GM21423 (cell line): ENCODE results near the gene NEK9.
"Not testable (repeated sequence)": the region's sequence is repeated elsewhere in the genome, so short reads cannot be mapped to it uniquely, and the experiment has no call there.

Experiments used
- ATAC-seq: cut with Tn5 transposase; IDR thresholded peaks from one replicate; pipeline ENCODE4 v1.9.1; 2021; ENCODE audit warnings: mild to moderate bottlenecking, moderate library complexity; ENCODE audit not compliant: unreplicated experiment

The NEK9 gene

GRCh38 chr14:75126679-75127473, at the start of gene NEK9:
Gene NEK9, minus strand, starts transcription at chr14:75127048. Its CDS starts 127 bp downstream, at chr14:75126921.
- ATAC-seq: peak; percentile 85

GRCh38 chr14:75176142-75176820, 49.4 kb upstream of the NEK9 start, which contains the start of gene TMED10:
Gene TMED10, minus strand, starts transcription at chr14:75176612. Its CDS starts 33 bp downstream, at chr14:75176579.
- ATAC-seq: peak; percentile 70

DNA sequence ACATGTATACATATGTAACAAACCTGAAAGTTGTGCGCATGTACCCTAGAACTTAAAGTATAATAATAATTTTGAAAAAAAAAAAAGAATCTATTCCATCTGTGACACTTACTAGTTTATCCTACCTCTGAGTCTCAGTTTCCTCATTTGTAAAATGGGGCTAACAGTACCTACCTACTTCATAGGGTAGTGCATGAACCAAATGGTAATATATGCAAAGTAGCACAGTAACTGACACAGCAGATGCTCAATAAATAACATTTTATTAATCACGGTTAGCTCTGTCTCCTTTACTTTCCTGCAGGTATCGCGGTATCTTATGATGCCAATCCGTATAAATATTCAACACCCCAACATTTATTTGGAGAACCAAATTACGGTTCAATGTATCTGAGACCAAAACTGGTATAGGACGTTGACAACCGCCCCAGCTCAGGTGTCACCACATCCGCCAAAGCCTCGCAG, 48.9 kb upstream of the NEK9 start:
- no peak for ATAC-seq

DNA sequence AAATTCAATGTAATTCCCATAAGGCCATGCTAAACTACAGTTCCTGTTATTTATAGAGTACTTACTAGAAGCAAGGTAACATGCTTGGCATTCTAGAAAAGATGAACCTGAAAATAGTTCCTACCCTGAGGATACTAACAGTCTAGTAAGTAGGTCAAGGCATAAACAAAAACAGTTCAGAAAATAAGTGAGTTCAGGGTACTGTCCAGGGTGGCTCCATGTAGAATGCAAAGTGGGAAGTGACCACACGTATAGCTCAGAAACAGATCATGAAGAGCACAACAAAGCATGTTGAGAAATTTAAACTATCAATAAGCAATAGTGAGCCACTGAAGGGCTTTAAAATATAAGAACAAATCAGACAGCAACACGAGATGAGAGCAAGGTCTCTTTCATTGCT, 47.2 kb upstream of the NEK9 start:
- no peak for ATAC-seq

DNA sequence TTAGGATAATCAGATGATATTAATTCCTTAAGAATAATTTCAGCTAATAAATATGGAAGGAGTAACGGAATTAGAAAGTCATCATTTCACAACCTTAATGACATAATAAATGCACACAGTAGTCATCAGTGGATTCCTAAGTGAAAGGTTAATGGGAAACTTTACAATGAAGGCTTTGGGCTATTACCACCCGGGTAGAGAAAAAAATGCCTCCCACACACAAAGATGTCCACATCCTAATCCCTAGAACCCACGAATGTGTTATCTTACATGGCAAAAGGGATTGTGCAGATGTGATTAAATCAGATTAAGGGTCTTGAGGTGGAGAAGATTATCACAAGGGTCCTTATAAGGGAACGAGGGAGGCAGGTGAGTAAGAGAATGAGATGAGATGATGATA, 43.9 kb upstream of the NEK9 start:
- ATAC-seq: no peak

DNA sequence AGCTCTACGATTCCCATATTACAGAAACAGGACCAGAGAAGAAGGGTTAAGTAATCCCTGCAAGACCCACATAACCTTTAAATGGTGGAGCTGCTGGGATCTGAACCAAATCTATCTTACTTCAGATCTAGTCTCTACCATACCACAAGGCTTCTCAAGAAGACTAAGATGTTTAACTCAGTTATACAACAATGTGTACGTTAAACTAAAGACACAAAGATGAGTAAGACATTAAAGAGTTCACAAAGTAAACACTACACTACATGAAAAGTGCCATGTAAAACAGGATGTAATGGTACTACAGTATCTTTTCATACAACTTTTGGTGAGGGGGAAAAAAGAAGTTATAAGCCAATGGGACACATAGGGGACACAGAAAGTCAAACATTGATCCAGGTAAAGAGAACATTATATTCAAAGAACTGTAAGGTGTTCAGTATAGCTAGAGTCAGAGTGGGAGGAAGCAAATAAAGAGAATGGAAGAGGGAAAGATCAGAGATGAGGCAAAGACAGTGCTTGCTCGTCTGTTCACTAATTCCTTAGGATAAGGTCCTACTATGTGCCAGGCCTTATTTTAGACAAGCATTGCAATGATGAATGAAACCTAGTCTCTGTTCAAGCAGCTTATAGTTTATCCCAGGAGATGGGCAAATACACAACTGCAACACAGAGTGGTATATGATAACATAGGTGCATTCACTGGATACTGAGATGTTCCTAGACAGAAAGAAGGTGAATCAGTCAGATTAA, 41.9 kb upstream of the NEK9 start:
- no peak for ATAC-seq

- no peak for ATAC-seq
Measured at GRCh38 chr14:75167325-75167724, 40.5 kb upstream of the NEK9 start.

GRCh38 chr14:75165586-75166391, 38.9 kb upstream of the NEK9 start:
- ATAC-seq: no peak

DNA sequence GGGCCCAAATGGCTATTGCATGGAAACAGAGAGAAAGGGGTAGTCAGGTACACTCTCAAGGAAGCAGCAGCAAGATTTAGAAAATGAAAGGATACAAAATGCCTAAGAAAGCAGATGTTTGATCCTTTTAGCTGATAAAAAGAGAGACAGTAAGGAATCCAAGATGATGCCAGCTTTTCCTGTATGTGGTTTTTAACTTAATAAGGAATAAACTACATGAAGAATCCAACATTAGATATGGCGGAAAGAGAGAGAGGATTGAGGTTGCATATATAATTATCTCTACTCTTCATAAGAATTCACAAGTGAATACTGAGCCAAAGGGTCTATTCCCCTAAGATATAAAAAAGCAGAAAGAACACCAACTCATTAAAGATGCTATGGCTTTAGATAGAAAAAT, 38.0 kb upstream of the NEK9 start:
- no peak for ATAC-seq

DNA sequence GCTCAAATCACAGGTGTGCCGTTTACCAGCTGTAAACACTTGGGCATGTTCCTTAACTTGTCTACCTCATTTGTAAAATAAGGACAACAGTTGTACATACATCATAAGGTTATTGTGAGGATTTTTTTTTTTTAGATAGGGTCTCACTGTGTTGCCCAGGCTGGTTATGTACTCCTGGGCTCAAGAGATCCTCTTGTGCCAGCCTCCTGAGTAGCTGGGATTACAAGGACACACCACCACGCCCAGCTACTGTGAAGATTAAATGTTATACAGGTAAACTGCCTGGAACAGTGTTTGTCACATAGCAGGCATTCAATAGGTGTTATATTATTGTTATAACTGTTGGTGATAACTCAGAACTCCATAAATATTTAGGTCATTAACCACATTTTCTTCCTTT, 36.8 kb upstream of the NEK9 start:
- no peak for ATAC-seq

- ATAC-seq: no peak
Measured at GRCh38 chr14:75162631-75163030, 35.8 kb upstream of the NEK9 start.

DNA sequence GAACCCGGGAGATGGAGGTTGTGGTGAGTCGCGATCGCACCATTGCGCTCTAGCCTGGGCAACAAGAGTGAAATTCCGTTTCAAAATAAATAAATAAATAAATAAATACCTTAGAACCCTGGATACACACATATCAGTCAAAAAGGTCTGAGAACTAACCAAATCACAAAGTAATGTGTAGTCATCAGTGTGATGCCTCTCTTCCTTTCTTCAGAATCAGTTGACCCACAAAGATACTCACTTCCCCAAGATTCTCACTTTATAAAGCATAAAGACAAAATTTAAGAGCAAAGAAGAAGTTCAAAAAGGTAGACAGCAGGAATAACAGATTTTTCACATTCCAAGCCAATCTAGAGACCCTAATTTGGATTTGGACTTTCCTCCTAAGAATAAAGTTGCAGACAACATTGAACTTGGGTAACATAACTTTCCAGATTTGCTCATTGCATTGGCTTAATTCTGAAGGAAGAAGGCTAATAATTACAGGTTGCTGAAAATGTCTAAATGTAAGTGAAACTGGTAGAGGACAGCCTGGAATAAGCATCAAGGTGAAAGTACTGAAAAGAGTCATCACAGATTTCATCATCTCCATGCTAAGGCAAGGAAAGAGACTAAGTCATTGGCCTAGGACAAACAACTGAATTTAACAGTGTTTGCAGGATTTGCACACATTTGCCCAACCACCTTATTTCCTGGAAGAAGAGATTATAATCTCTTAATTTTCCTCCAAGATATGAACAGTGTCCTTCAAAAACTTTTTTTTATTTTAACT, 32.2 kb upstream of the NEK9 start:
- ATAC-seq: no peak

DNA sequence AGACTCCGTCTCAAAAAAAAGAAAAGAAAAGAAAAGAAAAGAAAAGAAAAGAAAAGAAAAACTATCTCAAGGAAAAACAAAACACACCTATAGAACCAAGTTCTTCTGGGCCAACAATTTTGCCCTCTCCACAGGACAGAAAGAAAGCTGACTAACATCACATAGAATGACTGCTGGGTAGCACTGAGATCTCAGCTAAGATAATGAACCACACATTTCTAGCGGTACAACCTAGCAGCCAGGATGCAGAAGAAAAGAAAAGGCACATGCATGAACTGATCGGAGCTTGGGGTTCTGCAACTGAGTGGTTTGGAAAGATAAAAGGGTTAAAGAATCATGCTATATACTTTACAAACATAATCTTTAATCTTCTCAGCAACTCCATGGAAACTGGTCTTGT, 30.1 kb upstream of the NEK9 start:
- ATAC-seq: no peak

GRCh38 chr14:75156111-75156510, 29.3 kb upstream of the NEK9 start:
- no peak for ATAC-seq

DNA sequence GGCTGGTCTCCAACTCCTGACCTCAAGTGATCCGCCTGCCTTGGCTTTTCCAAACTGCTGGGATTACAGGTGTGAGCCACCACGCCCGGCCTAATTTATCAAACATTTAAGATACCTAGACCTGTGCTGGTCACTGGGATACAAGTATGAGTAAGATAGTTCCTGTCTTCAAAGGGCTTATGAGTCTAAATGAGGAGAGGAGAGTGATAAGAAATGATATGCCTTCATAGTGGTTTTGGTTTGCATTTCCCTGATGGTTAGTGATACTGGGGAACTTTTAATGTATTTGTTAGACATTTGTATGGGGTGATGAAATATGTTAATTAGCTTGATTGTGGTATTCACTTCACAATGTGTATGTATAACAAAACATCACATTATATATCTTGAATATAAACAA, 28.3 kb upstream of the NEK9 start:
- no peak for ATAC-seq

DNA sequence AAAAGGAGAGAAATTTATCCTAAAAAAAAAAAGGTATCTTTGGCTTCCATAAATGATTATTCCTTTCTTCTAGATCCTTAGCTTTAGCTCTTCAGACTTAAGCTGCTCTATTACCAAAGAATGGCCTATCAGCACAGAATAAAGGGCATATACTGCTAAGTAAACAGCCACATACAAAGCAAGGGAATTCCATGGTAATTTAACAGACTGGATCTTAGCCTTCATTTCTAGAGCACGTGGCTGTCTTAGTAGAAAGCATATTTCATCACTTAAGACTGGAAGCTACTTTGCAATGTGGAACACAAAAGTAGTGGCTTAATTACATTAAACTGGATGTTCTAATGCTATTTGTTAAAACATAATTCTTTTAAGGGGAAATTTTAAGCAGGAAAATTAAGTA, 26.4 kb upstream of the NEK9 start:
- ATAC-seq: no peak

- ATAC-seq: no peak
Measured at GRCh38 chr14:75151851-75152250, 25.0 kb upstream of the NEK9 start.

GRCh38 chr14:75150637-75151036, 23.8 kb upstream of the NEK9 start:
- ATAC-seq: not testable (repeated sequence)

GRCh38 chr14:75150150-75150549, 23.3 kb upstream of the NEK9 start:
- no peak for ATAC-seq
